ENCODE measurements around the gene RBM26.

The RBM26 gene, protein sequence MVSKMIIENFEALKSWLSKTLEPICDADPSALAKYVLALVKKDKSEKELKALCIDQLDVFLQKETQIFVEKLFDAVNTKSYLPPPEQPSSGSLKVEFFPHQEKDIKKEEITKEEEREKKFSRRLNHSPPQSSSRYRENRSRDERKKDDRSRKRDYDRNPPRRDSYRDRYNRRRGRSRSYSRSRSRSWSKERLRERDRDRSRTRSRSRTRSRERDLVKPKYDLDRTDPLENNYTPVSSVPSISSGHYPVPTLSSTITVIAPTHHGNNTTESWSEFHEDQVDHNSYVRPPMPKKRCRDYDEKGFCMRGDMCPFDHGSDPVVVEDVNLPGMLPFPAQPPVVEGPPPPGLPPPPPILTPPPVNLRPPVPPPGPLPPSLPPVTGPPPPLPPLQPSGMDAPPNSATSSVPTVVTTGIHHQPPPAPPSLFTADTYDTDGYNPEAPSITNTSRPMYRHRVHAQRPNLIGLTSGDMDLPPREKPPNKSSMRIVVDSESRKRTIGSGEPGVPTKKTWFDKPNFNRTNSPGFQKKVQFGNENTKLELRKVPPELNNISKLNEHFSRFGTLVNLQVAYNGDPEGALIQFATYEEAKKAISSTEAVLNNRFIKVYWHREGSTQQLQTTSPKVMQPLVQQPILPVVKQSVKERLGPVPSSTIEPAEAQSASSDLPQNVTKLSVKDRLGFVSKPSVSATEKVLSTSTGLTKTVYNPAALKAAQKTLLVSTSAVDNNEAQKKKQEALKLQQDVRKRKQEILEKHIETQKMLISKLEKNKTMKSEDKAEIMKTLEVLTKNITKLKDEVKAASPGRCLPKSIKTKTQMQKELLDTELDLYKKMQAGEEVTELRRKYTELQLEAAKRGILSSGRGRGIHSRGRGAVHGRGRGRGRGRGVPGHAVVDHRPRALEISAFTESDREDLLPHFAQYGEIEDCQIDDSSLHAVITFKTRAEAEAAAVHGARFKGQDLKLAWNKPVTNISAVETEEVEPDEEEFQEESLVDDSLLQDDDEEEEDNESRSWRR

DNA sequence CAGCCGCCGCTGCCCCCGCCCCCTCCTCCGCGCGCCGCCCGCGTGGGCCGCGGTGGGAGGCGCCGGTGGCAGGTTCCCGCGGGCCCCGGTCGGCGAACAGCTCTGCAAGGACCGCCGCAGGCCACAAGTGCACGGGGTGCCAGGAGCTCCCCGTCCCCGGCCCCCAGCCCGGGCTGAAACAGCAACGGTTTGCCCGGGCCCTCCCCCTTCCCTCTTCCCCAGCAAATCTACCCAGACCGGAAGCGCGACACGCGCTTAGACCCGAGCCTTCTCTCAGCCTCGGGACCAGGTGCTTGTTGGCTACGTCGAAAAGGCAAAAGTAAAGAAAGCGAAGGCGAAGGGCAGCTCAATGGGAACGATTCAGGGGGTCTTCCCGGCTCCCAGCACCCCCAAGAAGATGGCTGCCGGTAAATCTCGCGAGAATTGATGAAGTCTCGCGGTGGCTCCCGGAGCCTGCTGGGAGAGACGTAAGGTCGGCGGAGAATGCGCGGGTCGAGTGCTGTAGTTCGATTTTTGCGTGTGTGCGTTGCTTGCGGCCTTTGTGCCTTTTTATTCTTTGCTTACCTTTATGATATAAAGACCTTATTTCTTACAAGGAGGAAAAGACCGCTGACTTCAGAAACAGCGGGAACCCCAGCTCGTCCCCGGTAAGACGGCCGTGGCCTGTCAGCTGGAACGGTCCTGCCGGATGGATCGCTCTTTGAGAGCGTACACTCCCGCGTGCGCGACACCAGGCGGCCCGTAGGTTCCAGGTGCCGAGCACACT is at the start of gene RBM26:
Gene RBM26, minus strand, starts transcription at position 425 of the 766 bp plus-strand sequence. CDS start 481 bp downstream, outside the sequence.
- H3K4me3 ChIP-seq (ENCODE audit: low read length) = peak within 1 kb of the TSS; percentile 72
- TF ChIP-seq ZNF274 (IDR thresholded peaks at IDR 0.05; ENCODE audit: low read depth, low read length) = no peak

- H3K4me3 ChIP-seq (ENCODE audit: low read length) = no peak overlapping the region
- TF ChIP-seq ZNF274 (IDR thresholded peaks at IDR 0.05; ENCODE audit: low read depth, low read length) = no peak
Observed at GRCh38 chr13:79455331-79455730, 49.3 kb upstream of the RBM26 start.

GRCh38 chr13:79452239-79452913 is 46.3 kb upstream of the RBM26 start:
- no peak overlapping the region for H3K4me3 ChIP-seq (ENCODE audit: low read length)
- no peak for TF ChIP-seq ZNF274 (IDR thresholded peaks at IDR 0.05; ENCODE audit: low read depth, low read length)

DNA sequence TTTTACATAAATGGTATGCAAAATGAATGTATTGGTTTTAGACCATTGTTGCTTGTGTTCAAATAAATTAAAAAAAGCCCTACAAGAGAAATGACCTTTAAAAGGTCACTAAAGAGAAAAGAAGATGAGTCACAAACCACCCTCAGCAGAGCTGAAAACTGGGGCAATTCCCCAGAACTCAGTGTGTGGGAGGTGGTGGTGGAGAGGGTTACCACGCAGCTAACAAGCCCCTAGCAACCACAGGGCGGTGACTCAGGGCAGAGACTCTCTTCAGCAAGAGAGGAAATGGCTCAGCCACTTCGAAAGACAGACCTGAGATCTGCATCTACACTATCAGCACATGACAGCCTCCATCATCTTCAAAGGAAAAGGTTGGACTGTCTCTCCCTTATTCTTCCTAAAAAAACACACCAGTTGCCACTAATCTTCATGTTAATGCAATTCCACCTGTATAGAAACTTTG is 45.5 kb upstream of the RBM26 start:
- no peak for TF ChIP-seq ZNF274 (IDR thresholded peaks at IDR 0.05; ENCODE audit: low read depth, low read length)
- no peak overlapping the region for H3K4me3 ChIP-seq (ENCODE audit: low read length)

DNA sequence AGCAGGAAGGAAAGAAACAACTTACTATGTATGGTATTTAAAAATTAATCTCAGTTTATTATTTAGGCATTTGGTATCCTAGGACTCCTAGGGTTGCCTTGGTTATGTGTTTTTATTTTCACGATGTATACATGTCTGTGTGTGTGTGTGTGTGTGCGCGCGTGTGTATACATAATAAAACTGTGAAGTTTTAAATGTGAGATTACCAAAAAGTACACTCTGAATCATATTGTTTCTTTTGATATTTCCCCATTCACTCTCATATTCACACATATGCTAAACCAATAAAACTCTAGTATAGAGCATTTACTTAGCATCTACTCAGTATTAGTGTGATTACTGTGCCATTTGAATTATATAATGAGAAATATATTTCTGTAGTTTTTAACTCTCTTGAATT is 44.1 kb upstream of the RBM26 start:
- H3K4me3 ChIP-seq (ENCODE audit: low read length) = no peak overlapping the region
- TF ChIP-seq ZNF274 (IDR thresholded peaks at IDR 0.05; ENCODE audit: low read depth, low read length) = no peak

DNA sequence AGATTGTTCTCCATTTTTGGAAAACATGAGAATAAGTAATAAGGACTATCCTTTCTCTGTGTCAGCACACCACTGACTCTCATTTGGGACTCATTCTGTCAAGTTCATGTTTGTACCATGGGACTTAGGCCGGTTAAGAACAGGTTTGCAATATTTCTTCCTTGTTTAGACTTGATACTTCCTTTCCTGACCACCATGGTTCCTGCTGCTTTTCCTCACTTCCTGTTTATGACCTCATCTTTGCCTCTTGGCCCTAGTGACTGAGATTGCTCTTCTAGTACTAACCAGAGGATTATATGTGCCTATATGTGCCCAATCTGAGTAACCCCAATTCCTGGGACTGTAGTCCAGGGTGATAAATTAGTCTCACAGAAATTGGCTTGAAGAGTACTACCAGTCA is 42.4 kb upstream of the RBM26 start:
- no peak for TF ChIP-seq ZNF274 (IDR thresholded peaks at IDR 0.05; ENCODE audit: low read depth, low read length)
- no peak overlapping the region for H3K4me3 ChIP-seq (ENCODE audit: low read length)

GRCh38 chr13:79447741-79448140 is 41.7 kb upstream of the RBM26 start:
- TF ChIP-seq ZNF274 (IDR thresholded peaks at IDR 0.05; ENCODE audit: low read depth, low read length) = no peak
- no peak overlapping the region for H3K4me3 ChIP-seq (ENCODE audit: low read length)

DNA sequence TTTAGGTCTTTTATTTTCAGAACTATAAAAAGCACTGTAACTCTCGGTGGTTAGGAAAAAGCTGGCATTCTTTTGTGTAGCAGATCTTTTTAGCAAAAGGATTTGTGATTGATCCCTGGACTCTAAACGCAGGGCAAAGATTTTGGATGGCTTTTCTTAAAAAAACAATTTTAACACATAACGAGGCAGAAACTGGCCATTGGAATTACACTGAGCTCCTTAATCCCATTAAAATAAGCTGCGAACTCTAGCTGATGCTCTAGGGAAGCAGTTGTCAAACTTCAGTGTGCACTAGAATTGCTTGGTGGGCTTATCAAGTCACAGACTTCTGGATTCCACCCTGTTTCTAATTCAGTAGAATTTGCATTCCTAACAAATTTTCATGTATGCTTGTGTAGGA is 41.1 kb upstream of the RBM26 start:
- H3K4me3 ChIP-seq (ENCODE audit: low read length) = no peak overlapping the region
- no peak for TF ChIP-seq ZNF274 (IDR thresholded peaks at IDR 0.05; ENCODE audit: low read depth, low read length)

GRCh38 chr13:79445968-79446645 is 40.1 kb upstream of the RBM26 start:
- no peak overlapping the region for H3K4me3 ChIP-seq (ENCODE audit: low read length)
- no peak for TF ChIP-seq ZNF274 (IDR thresholded peaks at IDR 0.05; ENCODE audit: low read depth, low read length)

GRCh38 chr13:79442706-79443105 is 36.7 kb upstream of the RBM26 start:
- no peak for TF ChIP-seq ZNF274 (IDR thresholded peaks at IDR 0.05; ENCODE audit: low read depth, low read length)
- no peak overlapping the region for H3K4me3 ChIP-seq (ENCODE audit: low read length)

DNA sequence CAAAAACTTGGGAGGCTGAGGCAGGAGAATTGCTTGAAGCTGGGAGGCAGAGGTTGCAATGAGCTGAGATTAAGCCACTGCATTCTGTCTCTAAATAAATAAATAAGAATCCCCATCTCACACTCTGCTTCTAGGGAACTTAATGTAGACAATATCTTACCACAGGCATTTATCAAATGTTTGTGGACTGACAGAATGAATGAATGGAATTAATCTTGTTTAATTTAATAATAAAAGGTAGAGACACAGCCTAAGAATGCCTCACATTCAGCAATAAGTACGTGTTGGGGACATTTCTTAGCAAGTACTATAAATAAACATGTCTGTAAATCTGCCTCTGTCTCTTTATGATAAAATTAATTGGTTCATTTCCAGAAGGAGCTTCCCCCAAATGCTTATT is 36.2 kb upstream of the RBM26 start:
- H3K4me3 ChIP-seq (ENCODE audit: low read length) = no peak overlapping the region

DNA sequence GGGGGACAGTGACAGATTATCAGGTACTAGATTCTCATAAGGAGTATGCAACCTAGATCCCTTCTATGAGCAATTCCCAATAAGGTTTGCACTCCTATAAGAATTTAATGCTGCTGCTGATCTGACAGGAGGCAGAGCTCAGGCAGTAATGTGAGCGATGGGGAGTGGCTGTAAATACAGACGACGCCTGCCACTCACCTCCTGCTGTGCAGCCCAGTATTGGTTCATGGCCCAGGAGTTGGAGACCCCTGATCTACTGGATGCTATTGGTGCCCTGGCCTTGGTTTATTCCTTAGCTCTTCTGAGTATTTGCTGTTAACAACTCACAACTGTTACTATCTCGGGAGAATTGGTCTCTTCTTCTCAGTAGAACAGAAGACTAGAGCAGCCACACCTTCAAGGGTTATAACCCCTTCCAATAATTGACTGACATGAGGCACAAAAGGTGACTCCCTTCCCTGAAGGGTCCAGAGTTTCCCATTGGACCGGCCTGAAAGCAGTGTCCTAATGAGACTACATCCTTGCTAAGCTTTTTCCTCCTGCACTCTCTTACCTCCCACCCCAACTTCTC is 35.0 kb upstream of the RBM26 start:
- no peak for TF ChIP-seq ZNF274 (IDR thresholded peaks at IDR 0.05; ENCODE audit: low read depth, low read length)
- H3K4me3 ChIP-seq (ENCODE audit: low read length) = no peak overlapping the region

More for the DNA sequence above, 36.2 kb upstream of the RBM26 start:
- no peak for TF ChIP-seq ZNF274 (IDR thresholded peaks at IDR 0.05; ENCODE audit: low read depth, low read length)
